HG02840 (cell line): Measurements from ENCODE around the gene CEP85.
"Not testable (repeated sequence)": the region's sequence is repeated elsewhere in the genome, so short reads cannot be mapped to it uniquely, and the experiment has no call there.

Experiments used
- ATAC-seq: cut with Tn5 transposase; IDR thresholded peaks from one replicate; pipeline ENCODE4 v1.9.1; 2021; ENCODE audit warnings: mild to moderate bottlenecking, moderate library complexity, moderate number of reproducible peaks; ENCODE audit not compliant: unreplicated experiment, low FRiP score

CEP85 gene

DNA sequence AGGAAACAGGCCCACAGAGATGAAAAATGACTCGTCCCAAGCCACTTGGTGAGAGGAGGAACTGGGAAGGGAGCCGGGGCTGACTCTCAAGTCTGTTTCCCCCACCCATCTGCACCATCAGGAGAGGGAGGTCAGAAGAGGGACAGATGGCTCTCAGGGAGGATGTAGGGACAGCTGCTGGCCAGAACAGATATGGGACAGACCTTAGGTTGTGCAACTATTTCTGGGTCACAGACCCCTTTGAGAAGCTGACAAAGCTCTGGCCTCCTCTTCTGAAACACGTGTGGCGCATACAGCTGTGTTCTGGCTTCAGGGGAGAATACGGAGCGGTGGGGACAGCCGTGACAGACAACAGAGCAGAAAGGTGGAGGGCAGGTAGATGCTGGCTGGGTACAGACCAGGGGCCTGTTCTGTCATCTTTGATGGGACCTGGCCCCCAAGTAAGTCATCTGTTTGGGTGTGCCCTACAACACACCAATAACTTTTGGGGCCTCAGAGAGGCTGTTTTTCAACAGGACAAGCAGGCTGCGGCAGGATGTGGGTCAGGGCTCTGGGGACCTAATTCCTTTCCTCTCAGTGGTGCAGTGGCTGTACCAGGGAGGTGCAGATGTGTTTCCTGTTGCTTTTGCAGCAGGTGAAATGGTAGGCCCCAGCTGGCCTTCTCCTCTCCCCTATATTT lies 53.2 kb downstream of the CEP85 start:
- ATAC-seq = no peak

DNA sequence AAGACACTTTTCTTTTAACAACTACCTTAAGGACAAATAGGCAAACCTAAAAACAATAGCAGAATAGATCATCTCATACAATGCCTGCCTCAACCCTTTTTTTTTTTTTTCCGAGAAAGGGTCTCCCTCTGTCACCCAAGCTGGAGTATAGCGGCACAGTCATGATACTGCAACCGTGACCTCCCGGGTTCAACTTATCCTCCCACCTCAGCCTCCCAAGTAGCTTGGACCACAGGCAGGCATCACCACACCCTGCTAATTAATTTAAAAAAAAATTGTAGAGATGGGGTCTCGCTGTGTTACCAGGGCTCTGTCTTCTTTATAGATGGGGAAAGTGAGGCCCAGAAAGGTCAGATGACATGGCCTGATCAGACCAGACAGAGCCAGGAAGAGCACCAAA lies 53.8 kb downstream of the CEP85 start:
- no peak for ATAC-seq

DNA sequence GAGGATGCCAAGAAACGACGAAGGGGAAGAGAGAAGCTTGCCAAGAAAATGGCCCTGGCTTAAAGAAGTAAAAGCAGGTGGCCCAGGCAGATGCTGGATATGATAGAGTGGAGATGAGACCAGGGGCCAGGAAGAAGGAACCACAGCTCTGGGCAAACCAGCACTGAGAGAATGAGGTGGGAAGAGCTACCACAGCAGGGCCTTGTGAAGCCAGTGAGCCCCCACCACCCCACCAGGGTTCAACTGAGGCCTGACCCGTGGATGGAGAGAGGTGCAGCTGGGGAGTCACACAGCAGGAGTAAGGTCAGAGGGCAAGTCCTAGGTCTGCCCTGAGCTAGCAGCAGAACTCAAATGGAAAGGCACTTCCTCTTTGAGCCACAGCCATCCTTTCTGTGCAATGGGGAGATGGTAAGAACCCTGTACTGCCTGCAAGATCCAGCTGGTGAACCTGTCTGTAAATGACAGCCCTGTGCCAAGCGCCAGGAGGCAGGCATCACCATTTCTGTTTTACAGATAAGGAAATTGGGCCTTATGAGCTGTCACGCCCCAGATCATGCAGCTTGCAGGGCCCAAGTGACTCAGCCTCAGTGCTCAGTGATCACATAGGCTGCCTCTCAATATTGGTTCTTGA lies 54.4 kb downstream of the CEP85 start:
- no peak for ATAC-seq

DNA sequence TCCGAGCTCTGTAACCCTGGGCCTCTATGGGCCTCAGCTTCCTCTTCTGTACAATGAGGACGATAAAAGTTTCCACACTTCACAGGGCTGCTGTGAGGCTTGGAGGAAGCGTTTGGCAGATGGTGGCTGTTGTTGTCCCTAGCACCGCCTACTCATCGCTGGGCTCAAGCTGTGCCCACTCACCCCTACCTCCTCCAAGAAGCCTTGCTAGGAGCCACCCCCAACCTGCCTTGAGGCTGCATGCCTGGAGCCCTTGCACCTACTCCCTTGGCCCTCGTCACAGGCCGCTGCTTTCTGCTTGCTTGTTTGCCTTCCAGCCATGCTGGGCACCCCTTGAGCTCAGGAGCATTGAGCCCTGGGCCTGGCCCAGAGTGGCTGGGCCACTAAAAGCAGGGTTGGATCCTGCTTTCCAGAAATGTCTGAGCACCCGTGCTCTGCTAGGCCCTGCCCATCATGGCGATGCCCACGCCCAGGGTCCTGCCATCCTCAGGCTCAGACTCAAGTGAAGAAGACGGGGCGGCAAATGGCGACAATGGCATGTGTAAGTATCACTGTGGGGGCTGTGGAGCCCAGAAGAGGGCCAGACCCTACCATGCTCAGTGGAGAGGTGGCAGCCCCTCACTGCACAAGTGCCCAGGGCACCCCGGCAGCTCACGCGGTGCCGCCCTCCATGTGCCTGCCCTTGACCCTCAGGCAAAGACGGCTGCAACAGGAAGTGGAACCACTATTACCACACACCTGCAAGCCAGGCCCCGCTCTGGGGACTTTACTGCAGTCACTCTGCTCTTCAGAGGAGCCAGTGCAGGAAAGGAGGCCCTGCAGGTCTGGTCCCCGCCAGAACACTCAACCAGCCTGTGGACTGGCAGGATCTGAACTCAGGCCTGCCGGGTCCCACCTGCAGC lies 55.4 kb downstream of the CEP85 start:
- ATAC-seq = no peak

DNA sequence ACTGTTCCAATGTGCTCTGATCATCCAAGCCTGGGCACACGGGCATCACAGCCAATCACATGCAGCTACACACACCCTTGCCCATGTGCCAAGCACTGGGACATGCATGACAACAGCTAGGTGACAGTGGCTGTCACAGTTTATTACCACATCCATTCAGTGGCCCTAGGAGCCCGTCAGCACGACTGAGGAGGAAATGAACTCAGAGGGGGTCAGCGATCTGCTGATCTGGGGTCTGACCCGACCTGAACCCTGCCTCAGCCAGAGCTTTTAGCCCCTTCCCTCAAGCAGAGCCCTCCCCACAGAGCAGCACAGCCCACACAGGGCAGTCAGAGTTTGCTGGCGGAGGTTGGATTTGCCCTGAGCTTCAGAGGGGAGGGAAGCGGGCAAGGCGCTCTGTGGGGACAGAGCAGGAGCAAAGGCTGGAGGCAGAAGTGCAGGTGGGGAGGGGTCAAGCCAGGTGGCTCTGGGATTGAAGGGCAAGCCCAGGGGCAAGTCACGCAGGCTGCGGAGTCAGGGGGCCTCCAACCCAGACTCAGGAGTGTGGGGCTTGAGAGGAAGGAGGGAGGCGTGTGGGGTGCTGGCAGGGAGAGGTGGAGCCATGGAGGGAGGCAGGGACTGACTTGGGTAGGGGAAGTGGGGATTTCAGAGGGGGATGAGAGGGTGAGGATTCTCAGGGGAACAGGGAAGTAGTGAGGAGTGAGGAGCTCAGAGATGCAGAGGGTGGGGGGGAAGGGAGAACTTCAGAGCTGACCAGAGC lies 56.3 kb downstream of the CEP85 start:
- ATAC-seq = no peak

DNA sequence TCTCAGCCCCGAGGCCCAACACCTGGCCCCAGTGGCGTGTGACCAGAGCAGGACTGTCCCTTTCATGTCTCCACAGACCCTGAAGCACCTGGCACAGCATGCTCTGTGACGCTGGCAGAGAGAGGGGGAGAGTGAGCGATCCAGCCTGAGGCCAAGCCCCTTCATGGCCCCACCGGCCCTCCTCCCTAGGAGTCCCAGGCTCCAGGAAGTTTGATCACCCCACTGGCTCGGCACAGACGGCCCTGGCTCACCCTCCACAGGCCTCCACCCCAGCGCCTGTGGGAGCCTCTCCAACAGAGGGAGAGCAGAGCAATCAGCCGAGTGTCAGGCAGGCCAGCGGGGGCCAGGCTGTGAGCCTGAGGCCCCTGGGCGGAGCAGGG lies 56.9 kb downstream of the CEP85 start:
- ATAC-seq = no peak

DNA sequence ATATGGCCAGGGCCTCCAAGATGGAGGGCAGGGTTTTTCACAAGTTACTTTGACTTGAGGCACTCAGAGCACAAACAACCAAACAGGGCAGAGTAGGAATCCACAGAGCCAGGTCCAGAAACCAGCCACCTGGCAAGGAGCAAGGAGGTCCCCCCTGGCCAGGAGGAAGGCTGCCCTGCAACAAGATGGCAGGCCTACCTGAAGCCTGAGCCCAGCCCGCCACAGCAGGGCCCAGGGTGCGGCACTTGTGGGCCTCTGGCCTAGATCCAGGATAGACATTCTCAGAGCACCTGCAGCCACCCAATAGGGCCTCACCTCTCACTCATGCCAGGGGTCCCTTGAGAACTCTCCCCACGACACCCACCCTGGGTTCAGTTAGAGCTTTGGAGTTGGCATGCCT lies 57.4 kb downstream of the CEP85 start:
- no peak for ATAC-seq

DNA sequence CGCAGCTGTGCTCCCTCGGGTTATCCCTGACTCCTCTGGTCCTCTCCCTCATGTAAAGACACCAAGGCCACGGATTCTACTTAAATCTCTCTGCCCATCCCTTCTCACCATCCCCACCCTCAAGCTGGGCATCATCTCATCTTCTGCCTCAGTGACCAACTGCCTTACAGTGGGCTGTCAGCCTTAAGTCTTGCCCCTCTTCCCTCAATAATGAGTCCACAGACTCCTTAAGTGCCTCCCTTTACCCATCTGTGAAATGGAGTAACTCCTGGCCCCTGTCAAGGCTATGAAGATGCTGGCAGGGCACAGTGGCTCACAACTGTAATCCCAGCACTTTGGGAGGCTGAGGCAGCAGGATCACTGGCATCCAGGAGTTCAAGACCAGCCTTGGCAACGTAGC lies 57.9 kb downstream of the CEP85 start:
- ATAC-seq = no peak

DNA sequence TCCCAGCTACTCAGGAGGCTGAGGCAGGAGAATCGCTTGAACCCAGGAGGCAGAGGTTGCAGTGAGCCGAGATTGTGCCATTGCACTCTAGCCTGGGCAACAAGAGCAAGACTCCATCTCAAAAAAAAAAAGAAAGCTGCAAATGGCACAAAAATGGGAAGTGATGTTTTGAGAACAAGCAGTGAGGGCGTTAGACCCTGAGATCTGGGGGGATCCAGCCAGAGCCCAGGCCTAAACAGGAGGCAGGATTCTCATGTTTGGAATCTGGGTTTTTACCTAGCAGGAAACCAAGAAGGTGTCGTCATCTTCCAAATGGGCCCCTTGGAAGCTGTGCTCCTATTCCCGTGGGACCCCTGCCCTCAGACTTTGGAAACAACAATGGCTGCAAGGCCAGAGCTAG lies 58.7 kb downstream of the CEP85 start:
- ATAC-seq = not testable (repeated sequence)

DNA sequence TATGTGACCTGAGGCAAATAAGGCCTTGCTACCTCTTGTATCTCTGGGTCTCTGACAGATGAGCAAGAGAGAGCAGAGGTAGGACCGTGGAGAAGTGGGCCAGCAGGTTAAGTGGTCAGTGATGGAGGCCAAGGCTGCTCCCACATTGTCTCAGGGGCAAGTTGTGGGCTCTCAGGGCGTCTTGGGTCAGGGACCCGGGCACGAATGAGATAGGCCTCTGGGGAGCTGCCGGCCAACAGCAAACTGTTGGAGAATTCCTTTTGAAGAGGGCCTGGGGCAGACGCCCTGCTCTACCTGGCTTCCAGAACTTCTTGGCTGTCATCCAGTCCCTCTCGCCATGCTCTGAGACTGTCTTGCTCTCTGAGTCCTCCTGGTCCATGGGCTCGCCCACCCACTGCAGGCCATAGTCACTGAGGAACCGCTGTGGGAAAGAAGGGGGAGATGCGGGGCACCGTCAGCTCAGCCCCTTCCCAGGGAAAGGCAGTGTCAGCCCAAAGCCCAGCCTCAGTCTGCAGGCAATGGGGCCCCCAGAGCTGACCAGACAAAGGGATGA lies 60.0 kb downstream of the CEP85 start:
- ATAC-seq = no peak

DNA sequence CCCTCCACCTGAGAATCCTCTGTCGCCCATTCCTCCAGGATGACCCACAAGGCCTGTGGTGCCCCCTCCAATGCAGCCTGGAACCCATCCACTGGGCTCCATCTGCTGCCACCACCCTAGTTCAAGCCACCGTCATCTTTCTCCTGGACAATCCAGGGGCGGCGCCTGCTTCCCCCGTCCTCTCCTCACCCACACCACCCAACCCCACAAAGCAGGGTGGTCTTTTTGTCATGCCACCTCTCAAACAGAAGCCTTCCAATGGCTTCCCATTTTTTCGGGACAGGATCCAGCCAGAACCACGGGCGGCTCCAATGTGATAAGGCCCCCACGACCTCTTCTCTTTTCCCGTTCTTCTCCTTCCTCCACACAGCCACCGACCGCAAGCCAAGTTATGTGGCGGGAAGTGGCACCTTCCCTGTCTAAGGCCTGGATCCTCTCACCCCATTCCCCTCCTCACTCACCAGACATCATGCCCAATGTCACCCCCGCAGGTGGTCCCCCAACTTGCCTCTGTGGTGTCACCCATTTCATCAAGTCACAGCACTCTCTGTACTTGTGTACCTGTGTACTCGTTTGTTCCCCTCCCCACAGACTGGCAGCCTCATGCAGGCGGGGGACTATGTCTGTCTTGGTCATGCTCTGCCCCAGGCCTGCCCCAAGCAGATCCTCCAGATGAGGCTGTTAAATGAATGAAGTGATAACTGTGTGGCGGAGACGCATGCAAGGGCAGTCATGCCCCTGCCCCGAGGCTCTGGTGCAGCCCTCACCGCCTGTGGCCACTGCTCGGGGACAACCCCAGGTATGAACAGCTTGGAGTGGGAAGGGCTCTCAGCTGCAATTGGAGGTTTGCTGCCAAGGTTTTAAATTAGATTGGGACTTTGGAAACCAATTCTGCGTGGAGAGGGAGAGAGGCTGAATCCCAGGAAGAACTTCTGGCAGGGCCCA lies 61.5 kb downstream of the CEP85 start:
- no peak for ATAC-seq

DNA sequence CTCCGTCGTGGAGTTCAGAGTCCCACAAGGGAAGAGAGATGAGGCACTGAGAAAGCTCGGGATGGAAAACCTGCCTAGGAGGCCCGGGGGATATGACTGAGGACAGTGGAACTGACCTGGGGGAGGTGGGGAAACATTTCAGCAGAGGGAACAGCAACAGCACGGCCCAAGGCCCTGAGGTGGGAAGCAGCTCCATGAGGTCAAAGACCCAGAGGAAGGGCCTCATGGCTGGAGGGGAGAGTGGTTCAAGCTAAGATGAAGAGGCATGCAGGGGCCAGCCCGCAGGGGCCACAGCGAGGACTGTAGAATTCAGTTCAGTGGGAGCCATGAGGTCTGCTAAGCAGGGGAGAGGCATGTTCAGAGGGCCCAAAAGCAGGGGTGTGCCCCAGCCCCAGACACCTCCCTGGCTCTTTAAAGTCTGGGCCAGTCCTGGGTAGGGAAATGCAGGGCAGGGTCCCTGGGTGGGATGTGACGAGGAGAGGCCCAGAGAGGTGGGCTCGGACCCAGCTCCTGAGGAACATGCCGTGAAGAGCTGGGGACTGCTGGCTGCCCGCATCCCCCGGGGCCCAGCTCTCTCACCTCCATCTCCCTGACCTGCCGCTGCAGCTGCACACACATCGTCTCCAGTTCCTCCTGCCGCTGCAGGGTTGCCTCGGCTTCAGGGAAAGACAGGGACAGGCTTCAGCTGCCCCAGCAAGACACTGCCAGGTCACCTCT lies 62.5 kb downstream of the CEP85 start:
- no peak for ATAC-seq

DNA sequence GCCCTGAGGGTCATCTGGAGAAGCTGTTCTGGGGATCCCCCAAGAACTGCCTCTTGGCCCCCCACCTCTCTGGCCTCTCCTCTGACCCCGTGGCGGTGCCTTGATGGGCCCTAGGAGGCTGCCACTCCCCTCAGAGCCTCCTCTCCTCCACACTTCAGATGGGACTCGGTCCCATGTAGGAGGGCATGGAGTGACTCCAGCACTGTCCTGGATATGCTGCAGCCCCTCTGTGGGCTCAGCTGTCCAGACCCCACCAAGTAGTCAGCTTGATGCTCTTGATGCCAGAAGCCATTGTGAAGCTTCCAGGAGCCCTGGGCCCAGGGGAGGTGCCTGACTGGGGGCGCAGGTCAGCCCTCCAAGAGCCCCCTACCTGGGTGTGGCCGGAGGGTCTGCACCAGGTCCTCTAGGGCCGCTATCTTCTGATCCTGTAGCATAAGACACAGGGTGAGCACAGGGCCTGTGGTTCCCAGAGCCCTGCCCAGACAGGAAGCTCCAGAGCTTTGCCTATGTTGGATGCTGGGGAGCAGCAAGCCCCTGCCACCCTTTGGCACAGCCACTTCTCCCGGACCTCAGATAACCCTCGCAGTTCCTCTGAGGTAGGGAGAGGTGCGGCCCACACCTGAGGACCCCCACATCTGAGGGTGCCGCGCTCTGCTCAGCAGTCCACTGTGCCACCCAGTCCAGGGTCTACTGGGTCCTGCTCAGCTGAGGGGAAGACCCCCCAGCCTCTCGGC lies 63.2 kb downstream of the CEP85 start:
- no peak for ATAC-seq

DNA sequence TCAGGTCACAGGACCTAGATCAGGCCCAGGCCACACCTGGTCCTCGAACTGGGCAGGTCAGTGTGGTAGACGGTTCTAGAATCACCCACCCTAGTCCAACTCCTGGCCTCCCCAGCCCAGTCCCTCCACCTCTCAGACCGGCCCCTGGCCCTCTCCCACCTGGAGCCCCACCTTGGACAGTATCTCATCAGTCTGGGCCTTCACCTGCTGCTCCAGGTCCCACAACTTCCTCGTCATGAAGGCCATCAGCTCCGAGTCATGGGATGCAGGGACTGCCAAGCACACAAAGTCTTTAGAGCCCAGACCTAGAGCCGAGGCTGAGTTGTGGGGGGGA lies 63.8 kb downstream of the CEP85 start:
- ATAC-seq = no peak

DNA sequence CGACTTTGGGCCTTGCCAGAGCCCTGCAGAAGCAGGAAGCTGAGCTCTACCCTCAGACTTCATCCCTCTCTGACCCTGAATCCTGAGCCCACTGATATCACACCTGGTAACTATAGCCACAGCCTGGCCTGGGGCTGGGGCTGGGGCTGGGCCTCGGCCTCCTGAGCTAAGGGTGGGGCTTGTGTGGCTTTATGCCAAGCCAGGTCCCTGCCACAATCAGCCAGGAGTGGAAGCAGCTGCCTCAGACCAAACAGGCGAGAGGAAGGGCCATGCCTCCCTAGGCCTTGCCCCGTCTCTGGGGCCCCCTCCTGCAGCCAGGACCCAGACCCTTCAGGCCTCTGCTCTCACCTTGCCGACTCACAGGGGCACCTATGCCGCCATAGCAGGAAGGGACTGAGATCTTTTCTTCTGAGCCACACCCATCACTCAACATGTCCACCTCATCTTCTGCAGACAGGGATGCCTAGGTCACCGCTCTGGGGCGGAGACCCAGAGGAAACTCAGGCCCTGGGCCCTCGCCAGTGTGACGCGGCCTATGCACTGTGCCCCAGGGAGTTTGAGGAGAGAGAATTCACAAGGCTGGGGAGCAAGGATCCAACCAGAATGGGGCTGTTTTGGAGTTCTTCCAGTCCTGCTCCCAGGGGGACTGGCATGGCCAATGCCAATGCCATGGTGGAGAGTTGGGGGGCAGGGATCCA lies 66.7 kb downstream of the CEP85 start:
- ATAC-seq = no peak

DNA sequence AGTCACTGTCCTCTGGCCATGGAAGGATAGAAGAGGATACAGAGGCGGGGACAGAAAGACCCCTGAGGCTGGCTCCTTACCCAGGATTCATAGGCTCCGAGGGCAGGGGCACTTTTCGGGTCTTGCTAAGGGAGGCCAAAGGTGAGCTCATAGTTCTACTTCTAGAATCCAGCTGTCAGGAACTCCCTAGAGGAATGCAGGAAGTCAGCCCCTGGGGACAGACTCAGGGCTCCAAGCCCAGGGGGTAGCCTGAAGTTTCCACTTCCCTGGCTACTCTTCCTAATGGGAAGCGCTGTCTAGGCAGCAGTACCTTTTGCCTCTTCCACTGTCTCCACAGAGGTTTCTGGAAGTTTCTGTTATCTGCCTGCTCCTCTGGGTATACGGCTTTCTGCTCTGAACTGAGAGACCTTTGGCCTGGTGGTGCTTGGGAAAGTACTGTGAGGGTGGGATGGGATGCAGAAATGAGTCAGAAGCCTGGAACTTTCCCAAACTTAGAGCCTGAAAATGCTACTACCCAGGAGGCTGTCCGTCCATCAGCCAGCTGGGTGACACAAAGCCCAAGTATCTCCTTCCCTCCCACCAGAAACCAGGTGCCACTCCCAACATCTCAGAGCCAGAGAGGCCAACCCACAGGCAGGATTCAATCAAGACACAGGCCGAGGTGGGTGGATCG lies 68.9 kb downstream of the CEP85 start:
- no peak for ATAC-seq

DNA sequence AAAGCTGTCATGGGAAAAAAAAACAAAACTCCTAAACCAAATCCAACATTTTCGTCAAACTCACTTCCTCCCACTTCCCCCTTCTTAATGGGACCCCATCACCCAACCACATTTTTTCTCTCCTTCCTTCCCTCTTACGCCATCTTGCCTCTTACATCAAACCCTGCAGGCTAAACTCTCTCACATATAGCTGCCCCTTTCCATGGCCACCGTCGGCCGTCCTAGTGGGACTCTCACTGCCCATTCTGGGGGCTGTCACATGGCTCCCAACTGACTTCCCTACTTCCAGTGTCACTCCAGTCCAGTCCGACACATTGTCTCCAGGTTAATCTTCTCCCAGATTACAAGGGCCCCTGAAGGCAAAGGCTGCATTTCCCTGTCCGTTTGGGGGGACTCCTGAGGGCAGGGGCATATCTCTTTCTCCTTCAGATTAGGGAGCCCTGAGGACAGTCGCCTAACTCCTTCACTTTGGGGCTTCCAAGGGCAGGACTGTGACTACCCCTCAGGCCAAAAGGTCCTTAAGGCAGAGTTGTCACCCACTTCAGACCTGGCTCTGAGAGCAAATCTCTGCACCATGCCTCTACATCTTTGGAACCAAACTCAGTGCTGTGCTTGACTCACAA lies 71.8 kb downstream of the CEP85 start:
- peak; percentile 5 for ATAC-seq
